ENCODE measurements around the gene CGGBP1. TPM values are rescaled to one million over a fixed set of nuclear protein-coding genes. Genes with fewer than 3 reads are reported as not detected.

The CGGBP1 gene
- total RNA-seq, 2 experiments from 2014 or later: 54.4 to 76.0 TPM

GRCh38 chr3:88090681-88091080 lies 31.9 kb upstream of the CGGBP1 start:
- Histone ChIP-seq H3K4me1 (ENCODE audit: insufficient read depth, low read length, poor library complexity, severe bottlenecking) (no peaks in the 10 kb centered on the region), H3K9me3 (ENCODE audit: low read length) (peaks cover 11% of the 10 kb centered on the region; the same call in 1 of the 2 replicates), H4K20me1 (ENCODE audit: insufficient read depth, low read length) (no peaks in the 10 kb centered on the region), H3K4me3 (ENCODE audit: low read depth, low read length, poor library complexity, severe bottlenecking) (no peak overlapping the region), H3K79me2 (ENCODE audit: insufficient read depth, low read depth, low read length) (no peaks in the 10 kb centered on the region; the same call in 1 of the 2 replicates), H3K9me2 (ENCODE audit: insufficient read depth, low read length) (no peaks in the 10 kb centered on the region; the same call in 1 of the 2 replicates), H3K36me3 (ENCODE audit: insufficient read depth, low read length) (peaks cover 70% of the 10 kb centered on the region), H3K4me2 (ENCODE audit: low read length) (no peak overlapping the region), H3K27ac (ENCODE audit: low read depth, low read length, poor library complexity, severe bottlenecking) (no peak overlapping the region), H2AFZ (ENCODE audit: low read length) (no peak overlapping the region)
- BruUV-seq (replicated peaks): no TSS peak
- no peak for DNase-seq (ENCODE audit: low spot score)
- TF ChIP-seq EZH2phosphoT487 (IDR thresholded peaks at IDR 0.05; ENCODE audit: borderline replicate concordance, low read depth, low read length): no peak
- TF ChIP-seq CTCF (conservative IDR thresholded peaks at IDR 0.05; ENCODE audit: low read length): no peak
- ChIA-PET POLR2A (interaction anchor here (0.7 to 2.4 kb wide), 9 partner anchors 9 to 1160 kb away, joined by 3 to 12 read pairs (median 5); partner anchors contain the start of genes C3orf38, CGGBP1 and ZNF654), CTCF (ENCODE audit: unreplicated experiment) (no interaction called here)
- intact Hi-C loops (cut with micrococcal nuclease; ENCODE audit: unreplicated experiment): no loop called here

- Histone ChIP-seq H3K36me3 (ENCODE audit: insufficient read depth, low read length) (peaks cover 36% of the 10 kb centered on the region), H3K79me2 (ENCODE audit: insufficient read depth, low read depth, low read length) (peaks cover 28% of the 10 kb centered on the region; the same call in 1 of the 2 replicates), H4K20me1 (ENCODE audit: insufficient read depth, low read length) (no peaks in the 10 kb centered on the region), H3K9me2 (ENCODE audit: insufficient read depth, low read length) (no peaks in the 10 kb centered on the region; the same call in 1 of the 2 replicates), H3K9me3 (ENCODE audit: low read length) (no peaks in the 10 kb centered on the region), H3K4me2 (ENCODE audit: low read length) (no peak overlapping the region), H3K4me1 (ENCODE audit: insufficient read depth, low read length, poor library complexity, severe bottlenecking) (no peaks in the 10 kb centered on the region), H2AFZ (ENCODE audit: low read length) (no peak overlapping the region), H3K4me3 (ENCODE audit: low read depth, low read length, poor library complexity, severe bottlenecking) (no peak overlapping the region), H3K27ac (ENCODE audit: low read depth, low read length, poor library complexity, severe bottlenecking) (no peak overlapping the region)
- CTCF ChIA-PET (ENCODE audit: unreplicated experiment): no interaction called here
- no peak for TF ChIP-seq CTCF (conservative IDR thresholded peaks at IDR 0.05; ENCODE audit: low read length)
- TF ChIP-seq EZH2phosphoT487 (IDR thresholded peaks at IDR 0.05; ENCODE audit: borderline replicate concordance, low read depth, low read length): no peak
- intact Hi-C loops (cut with micrococcal nuclease; ENCODE audit: unreplicated experiment): no loop called here
- POLR2A ChIA-PET: interaction anchor here (1.0 to 1.1 kb wide), 3 partner anchors 10 to 26 kb away, joined by 3 read pairs; no protein-coding TSS in a partner anchor
- BruUV-seq (replicated peaks): no TSS peak
- DNase-seq (ENCODE audit: low spot score): no peak
These were observed 25.3 kb upstream of the CGGBP1 start for GRCh38 chr3:88084097-88084501.

GRCh38 chr3:88082854-88083253 lies 24.0 kb upstream of the CGGBP1 start:
- CTCF ChIA-PET (ENCODE audit: unreplicated experiment): no interaction called here
- peaks cover 40% of the 10 kb centered on the region for H3K79me2 ChIP-seq (ENCODE audit: insufficient read depth, low read depth, low read length)

More at GRCh38 chr3:88082854-88083253, 24.0 kb upstream of the CGGBP1 start:
- no peak for TF ChIP-seq CTCF (conservative IDR thresholded peaks at IDR 0.05; ENCODE audit: low read length)
- no peak for TF ChIP-seq EZH2phosphoT487 (IDR thresholded peaks at IDR 0.05; ENCODE audit: borderline replicate concordance, low read depth, low read length)
- no peak overlapping the region for H3K4me2 ChIP-seq (ENCODE audit: low read length)
- H2AFZ ChIP-seq (ENCODE audit: low read length): no peak overlapping the region
- H4K20me1 ChIP-seq (ENCODE audit: insufficient read depth, low read length): peaks cover 9% of the 10 kb centered on the region; the same call in 1 of the 2 replicates
- no TSS peak for BruUV-seq (replicated peaks)
- no peaks in the 10 kb centered on the region for H3K4me1 ChIP-seq (ENCODE audit: insufficient read depth, low read length, poor library complexity, severe bottlenecking)
- H3K36me3 ChIP-seq (ENCODE audit: insufficient read depth, low read length): peaks cover 25% of the 10 kb centered on the region
- intact Hi-C loops (cut with micrococcal nuclease; ENCODE audit: unreplicated experiment): no loop called here
- no peaks in the 10 kb centered on the region; the same call in 1 of the 2 replicates for H3K9me2 ChIP-seq (ENCODE audit: insufficient read depth, low read length)
- H3K4me3 ChIP-seq (ENCODE audit: low read depth, low read length, poor library complexity, severe bottlenecking): no peak overlapping the region
- no peak overlapping the region for H3K27ac ChIP-seq (ENCODE audit: low read depth, low read length, poor library complexity, severe bottlenecking)
- DNase-seq (ENCODE audit: low spot score): no peak
- no peaks in the 10 kb centered on the region for H3K9me3 ChIP-seq (ENCODE audit: low read length)
- POLR2A ChIA-PET: interaction anchor here (0.6 to 1.4 kb wide), 3 partner anchors 12 to 19 kb away, joined by 3 read pairs; no protein-coding TSS in a partner anchor
